MG63 (cell line): Measurements from ENCODE around the gene FCGR2B. TPM values are rescaled to one million over a fixed set of nuclear protein-coding genes. Genes with fewer than 3 reads are reported as not detected.
"Not testable (repeated sequence)": the region's sequence is repeated elsewhere in the genome, so short reads cannot be mapped to it uniquely, and the experiment has no call there.

Experiments used
- DNase-seq: peaks from one replicate; pipeline ENCODE4 v3.0.0-alpha.2; 2020
- H3K27me3 ChIP-seq: fragments of 250-450 bp; sonication (Bioruptor Pico); 2 replicates; pipeline ENCODE4 v1.5.1; 2020; ENCODE audit warnings: mild to moderate bottlenecking, moderate library complexity
- H3K36me3 ChIP-seq: fragments of 250-450 bp; sonication (Bioruptor Pico); 2 replicates; pipeline ENCODE4 v1.5.1; 2020; ENCODE audit warnings: mild to moderate bottlenecking, moderate library complexity
- H3K4me3 ChIP-seq: fragments of 250-450 bp; sonication (Bioruptor Pico); 2 replicates; pipeline ENCODE4 v1.5.1; 2020; ENCODE audit warnings: mild to moderate bottlenecking, moderate library complexity
- H3K9me3 ChIP-seq: fragments of 250-450 bp; sonication (Bioruptor Pico); 2 replicates; pipeline ENCODE4 v1.5.1; 2020; ENCODE audit warnings: mild to moderate bottlenecking, moderate library complexity
- total RNA-seq: library from RNA; depleted of rRNA; stranded (reverse); fragments of >200 nt; shearing (Covaris generic); gene quantifications from 2 replicates; pipeline ENCODE4 v1.2.3, GENCODE V29; 2014; ENCODE audit warnings: low replicate concordance; rRNA removed

FCGR2B gene
- total RNA-seq = not detected in 2 replicates

DNA sequence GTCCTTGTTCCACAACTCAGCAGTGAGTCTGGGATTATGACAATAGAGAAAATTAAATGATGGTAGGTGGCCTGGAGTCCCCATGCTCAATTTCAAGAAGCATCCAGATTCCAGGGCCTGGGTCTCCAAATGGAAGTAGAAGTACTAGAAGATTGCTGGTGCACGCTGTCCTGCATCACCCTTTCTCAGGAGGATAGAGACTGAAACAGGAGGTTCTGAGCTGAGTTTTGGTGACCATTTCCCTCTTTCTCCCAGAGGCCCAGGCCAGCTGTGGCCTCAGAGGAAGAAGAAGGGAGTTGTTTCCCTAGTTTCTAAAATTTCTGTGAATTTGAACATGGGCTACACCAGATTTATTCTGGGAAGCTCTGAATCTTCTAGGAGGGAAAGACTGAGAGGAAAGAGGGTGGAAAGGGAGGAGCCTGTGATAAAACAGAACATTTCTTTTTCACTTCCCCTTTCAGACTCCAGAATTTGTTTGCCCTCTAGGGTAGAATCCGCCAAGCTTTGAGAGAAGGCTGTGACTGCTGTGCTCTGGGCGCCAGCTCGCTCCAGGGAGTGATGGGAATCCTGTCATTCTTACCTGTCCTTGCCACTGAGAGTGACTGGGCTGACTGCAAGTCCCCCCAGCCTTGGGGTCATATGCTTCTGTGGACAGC is at the start of gene FCGR2B:
TSS of gene FCGR2B (plus strand) at position 460 of the 656 bp plus-strand sequence. CDS start at position 559, 99 bp downstream.
- not testable (repeated sequence) for H3K27me3 ChIP-seq, H3K9me3 ChIP-seq, H3K36me3 ChIP-seq, H3K4me3 ChIP-seq, DNase-seq

DNA sequence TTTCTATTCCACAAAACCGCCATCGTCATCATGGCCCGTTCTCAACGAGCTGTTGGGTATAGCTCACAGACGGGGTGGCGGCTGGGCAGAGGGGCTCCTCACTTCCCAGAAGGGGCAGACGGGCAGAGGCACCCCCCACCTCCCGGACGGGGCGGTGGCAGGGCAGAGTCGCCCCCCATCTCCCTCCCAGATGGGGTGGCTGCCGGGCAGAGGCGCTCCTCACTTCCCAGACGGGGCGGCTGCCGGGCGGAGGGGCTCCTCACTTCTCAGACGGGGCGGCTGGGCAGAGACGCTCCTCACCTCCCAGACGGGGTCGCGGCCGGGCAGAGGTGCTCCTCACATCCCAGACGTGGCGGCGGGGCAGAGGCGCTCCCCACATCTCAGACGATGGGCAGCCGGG is 46.5 kb upstream of the FCGR2B start:
- DNase-seq, H3K9me3 ChIP-seq, H3K36me3 ChIP-seq, H3K27me3 ChIP-seq, H3K4me3 ChIP-seq: not testable (repeated sequence)

DNA sequence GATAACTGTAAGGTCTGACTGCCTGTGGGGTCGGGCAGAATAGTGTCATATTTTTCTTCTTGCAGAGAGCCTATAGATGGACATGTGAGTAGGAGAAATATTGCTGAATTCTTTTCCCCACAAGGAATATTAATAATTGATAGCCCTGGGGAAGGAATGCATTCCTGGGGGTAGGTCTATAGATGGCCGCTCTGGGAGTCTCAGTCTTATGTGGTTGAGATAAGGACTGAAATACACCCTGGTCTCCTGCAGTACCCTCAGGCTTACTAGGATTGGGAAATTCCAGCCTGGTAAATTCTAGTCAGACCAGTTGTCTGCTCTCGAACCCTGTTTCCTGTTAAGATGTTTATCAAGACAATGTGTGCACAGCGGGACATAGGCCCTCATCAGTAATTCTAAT is 44.4 kb upstream of the FCGR2B start:
- not testable (repeated sequence) for H3K27me3 ChIP-seq, DNase-seq, H3K4me3 ChIP-seq, H3K9me3 ChIP-seq, H3K36me3 ChIP-seq

DNA sequence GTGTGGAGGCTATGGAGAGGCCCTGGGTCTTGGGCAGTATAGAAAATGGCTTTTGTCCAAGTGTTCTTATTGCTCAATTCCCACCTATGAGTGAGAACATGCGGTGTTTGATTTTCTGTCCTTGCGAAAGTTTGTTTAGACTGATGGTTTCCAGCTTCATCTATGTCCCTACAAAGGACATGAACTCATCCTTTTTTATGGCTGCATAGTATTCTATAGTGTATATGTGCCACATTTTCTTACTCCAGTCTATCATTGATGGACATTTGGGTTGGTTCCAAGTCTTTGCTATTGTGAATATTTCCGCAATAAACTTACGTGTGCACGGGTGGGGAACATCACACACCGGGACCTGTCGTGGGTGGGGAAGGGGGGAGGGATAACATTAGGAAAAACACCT is 42.5 kb upstream of the FCGR2B start:
- not testable (repeated sequence) for H3K9me3 ChIP-seq, H3K4me3 ChIP-seq, H3K36me3 ChIP-seq, H3K27me3 ChIP-seq, DNase-seq

DNA sequence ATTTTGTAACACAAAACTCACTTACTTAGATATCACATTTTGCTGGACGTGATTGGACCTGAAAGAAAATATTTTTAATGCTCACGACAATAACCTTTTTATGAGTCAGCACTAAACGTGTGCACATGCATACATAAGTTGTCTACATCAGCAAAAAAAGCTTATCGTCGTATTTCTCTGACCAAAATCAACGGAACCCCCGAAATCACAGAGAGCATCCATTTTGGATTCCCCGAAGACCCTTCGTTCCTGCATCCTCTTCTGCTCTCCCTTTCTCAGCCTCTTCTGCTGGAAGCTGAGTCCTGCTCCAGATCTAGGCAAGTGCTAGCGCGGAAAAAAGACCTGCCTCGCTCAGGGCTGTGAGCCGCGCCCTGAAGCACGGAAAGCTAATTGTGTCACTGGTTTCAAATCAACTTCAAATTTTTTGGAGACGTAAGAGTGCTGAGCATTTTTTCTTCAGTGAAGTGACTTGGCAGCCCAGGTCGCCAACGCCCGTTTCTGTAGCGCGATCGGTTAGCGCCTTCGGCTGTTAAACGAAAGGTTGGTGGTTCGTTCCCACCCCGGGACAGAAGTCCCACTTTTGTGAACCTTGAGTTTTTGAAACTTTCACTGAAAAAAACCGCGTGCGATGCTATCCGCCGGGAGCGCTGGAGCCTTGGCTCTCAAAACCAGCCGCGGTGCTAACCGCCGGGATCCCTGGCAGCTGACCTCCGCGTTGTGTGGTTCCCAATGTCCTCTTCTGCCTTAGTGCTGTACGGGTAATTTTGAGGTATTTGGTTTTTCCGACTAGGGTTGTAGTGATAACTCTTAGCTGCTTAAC is 41.6 kb upstream of the FCGR2B start:
- H3K27me3 ChIP-seq, H3K36me3 ChIP-seq, H3K9me3 ChIP-seq: not testable (repeated sequence)
- peak; percentile 66 for DNase-seq
- H3K4me3 ChIP-seq = peak overlapping the region; percentile 45

DNA sequence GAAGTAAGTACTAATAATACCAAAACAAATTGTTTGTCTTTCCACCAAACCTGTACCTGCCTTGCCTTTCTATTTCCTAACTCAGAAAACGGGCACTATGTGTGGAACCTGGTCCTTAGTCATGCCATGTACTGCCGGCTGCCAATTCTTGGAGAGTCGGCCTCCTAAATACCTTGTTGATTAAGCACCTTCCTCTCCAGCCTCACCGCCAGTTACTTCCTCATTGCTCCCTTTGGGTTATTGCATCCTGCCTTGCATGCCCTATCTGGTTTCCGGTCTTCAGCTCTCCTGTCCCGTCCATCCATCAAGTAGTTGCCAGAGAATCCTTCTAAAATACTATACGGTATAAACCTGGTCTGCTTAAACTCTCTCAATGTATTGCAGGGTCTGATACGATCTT is 40.9 kb upstream of the FCGR2B start:
- peak; percentile 17 for DNase-seq
- not testable (repeated sequence) for H3K27me3 ChIP-seq, H3K36me3 ChIP-seq, H3K9me3 ChIP-seq
- peak overlapping the region; percentile 45 for H3K4me3 ChIP-seq

DNA sequence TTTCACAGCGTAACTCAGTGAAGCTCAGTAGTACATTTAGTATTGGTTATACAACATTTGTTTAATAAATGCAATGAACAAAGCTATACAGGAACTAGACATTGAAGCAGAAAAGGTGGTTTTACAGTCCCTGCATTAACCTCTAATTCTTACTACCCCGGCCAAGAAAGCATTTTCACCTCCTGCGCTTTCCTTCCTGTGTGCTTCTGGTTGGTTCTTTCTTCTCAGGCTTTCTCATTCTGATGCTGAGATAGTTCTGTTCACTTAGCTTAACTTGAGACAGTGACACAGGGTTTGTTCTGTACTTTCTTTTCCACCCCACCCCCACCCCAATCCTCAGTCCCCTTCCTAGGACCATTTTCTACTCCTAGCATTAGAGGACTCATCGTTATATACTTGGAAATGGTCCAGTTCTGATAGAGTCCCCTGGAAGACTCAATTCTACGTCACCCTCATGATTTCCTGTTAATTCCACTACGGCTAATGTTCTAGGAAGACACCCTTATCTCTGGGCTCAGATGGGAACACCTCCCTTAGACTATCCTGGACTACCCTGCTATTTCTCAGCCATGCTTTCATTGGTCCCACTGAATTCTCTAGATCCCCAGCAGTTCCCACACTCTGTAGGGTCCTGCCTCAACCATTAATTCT is 39.4 kb upstream of the FCGR2B start:
- not testable (repeated sequence) for H3K4me3 ChIP-seq, H3K9me3 ChIP-seq, H3K36me3 ChIP-seq, DNase-seq, H3K27me3 ChIP-seq

DNA sequence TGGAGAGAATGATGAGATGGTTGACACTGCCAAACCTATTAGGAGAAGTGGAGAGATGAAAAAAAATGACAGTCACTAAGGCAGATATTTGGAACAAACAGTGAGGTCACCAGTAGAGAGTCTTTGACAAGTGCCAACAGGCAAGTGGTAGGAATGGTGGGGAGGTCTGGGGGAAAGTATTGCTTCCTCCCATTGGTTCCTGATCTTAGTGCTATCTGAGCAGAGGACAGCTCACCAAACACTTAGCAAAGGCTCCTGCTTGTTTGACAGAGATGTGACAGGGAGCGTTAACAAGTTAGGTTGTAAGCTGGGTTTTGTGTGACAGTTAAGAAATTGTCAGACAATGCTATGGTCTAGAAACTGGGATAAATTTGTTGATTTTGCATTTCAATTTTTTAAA is 38.3 kb upstream of the FCGR2B start:
- not testable (repeated sequence) for DNase-seq

DNA sequence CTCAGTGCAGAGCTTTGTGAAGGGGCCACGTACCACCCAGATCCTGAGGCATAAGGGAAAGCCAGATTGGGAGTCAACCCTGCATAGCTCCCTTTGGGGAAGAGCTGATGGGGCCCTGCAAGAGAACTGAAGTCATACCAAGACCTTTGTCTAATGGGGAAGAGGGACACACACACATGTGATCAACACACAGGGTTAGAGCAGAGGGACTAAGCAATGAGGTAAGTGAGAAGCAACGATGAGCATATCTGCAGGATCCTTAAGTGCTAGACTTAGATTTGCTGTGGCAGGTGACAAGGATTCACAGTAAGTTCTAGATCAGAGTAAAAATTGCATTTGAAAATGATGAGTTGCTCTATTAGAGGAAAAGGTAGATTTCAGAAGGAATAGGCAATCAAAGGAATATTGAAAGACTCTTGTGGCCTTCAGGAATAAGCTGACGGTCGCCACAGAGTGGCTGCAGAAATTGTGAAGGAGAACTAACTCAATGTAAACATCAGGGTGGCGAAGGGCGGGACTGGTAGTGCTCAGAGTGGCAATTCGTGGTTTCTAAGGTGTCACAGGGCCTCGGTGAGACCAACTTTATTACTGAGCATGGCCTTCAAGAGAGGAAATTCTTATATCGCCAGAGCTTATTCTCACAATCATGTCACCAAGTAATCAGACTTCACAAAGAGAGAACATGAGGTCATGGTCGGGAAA is 36.3 kb upstream of the FCGR2B start:
- not testable (repeated sequence) for H3K36me3 ChIP-seq, H3K4me3 ChIP-seq, DNase-seq, H3K27me3 ChIP-seq, H3K9me3 ChIP-seq

More for the DNA sequence above, 38.3 kb upstream of the FCGR2B start:
- H3K27me3 ChIP-seq, H3K36me3 ChIP-seq, H3K9me3 ChIP-seq, H3K4me3 ChIP-seq: not testable (repeated sequence)

DNA sequence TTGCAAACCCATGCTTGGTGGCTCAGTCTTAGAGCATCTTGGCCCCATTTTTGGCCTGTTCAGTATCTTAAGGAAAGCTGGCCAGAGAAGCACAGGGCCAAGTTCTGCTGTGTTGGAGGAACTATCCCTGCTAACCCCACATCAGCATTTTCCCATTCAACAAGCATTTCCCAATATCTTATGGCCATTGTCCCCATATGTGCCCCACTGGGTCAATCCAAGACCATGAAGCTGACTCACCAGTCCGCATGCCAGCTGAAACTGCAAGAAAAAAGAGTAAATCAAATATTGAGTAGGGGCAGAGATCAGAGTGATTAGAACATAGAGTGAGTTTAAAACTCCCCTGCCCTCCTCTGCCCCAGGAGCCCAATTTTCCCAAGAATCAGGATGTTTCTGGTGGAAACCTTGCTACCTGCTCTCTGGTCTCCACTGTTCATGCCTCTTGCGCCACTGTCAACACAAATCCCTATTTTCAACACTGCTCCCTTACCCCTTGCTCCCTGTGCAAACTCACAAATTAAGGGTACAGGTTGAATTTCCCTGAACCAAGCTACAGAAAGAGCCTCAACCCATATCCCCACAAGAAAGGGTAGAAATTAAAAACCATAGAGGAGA is 32.7 kb upstream of the FCGR2B start:
- H3K27me3 ChIP-seq, H3K36me3 ChIP-seq, DNase-seq, H3K4me3 ChIP-seq, H3K9me3 ChIP-seq: not testable (repeated sequence)

DNA sequence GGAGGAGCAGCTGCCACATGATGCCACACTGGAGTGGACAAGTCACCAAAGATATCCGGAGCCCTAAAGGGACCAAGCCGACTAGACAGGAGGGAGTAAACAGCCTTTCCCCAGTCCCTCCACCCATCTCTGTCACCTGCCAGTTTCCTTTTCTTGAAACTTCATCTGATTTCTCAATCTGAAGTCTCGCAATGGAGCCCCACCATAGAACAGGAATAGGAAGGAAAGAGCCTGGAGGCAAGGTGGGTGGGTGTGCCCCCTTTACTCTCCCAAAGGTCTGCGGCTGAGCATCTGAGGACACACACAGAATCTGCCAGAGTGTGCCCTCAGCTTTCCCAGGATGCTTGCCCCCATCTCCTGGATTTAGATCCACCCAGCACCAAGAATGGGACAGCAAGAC is 31.9 kb upstream of the FCGR2B start, which contains the start of gene FCGR3B:
TSS of gene FCGR3B (minus strand) at position 101 of the 400 bp plus-strand sequence. CDS start at position 19, 82 bp downstream.
- H3K27me3 ChIP-seq = no peaks in the 10 kb centered on the region
- no peak for DNase-seq
- no peak within 1 kb of the TSS for H3K4me3 ChIP-seq
- no peaks in the 10 kb centered on the region for H3K36me3 ChIP-seq
- no peaks in the 10 kb centered on the region for H3K9me3 ChIP-seq

DNA sequence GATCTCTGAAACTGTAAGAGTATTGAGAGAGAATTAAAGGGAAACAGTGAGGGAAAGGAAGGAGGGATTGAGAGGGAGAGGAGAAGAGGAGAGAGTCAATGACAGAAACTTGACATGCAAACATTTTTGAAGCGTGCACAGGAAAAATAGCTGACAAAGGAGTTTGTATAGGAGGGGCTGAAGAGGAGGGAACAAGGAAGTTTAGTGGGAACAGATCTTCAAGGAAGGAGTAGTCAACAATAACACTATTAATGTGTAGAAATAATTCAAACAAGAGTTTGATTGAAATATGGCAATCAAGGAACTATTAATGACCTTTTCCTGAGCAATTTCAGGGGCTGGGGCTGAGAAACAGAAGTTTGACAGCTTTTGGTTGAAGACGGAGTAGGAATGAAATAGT is 27.9 kb upstream of the FCGR2B start:
- not testable (repeated sequence) for H3K4me3 ChIP-seq, DNase-seq, H3K36me3 ChIP-seq, H3K9me3 ChIP-seq, H3K27me3 ChIP-seq

DNA sequence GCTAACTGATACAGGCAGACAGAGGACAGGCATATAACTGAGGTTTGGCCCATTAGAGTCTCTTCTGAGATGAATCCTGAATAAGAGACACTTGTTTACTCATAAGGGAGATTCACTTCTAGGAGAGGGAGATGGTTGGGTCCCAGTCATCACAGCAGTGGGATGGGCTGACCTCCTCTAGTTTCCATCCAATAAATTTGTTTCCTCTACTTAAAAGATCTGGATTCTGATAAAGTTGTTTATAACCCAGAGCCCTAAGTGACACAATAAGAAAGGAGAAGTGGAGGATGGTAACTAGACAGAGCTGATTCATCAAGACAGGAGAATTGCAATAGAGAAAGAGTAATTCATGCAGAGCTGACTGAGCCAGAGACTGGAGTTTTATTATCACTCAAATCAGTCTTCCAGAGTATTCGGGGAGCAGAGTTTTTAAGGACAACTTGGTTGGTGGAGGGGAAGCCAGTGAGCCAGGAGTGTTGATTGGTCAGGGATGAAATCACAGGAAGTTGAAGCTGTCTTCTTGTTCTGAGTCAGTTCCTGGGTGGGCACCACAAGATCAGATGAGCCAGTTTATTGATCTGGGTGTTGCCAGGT is 26.7 kb upstream of the FCGR2B start:
- not testable (repeated sequence) for H3K27me3 ChIP-seq, H3K9me3 ChIP-seq, DNase-seq, H3K36me3 ChIP-seq, H3K4me3 ChIP-seq

DNA sequence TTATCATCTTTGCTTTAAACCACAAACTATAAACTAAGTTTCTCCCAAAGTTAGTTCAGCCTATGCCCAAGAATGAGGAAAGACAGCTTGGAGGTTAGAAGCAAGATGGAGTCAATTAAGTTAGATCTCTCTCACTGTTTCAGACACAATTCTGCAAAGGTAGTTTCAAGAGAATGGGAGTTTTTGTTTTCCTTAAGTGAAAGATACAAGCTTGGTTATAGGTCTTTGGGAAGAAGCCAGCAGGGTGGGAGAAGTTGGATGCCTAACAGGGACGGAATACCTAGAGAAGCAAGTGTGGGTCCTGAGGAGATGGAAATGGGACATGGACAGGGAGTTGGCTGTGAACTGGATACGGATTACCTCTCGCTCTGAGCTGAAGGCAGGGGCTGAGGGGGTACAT is 26.0 kb upstream of the FCGR2B start:
- not testable (repeated sequence) for H3K9me3 ChIP-seq, H3K4me3 ChIP-seq, H3K36me3 ChIP-seq, H3K27me3 ChIP-seq, DNase-seq

DNA sequence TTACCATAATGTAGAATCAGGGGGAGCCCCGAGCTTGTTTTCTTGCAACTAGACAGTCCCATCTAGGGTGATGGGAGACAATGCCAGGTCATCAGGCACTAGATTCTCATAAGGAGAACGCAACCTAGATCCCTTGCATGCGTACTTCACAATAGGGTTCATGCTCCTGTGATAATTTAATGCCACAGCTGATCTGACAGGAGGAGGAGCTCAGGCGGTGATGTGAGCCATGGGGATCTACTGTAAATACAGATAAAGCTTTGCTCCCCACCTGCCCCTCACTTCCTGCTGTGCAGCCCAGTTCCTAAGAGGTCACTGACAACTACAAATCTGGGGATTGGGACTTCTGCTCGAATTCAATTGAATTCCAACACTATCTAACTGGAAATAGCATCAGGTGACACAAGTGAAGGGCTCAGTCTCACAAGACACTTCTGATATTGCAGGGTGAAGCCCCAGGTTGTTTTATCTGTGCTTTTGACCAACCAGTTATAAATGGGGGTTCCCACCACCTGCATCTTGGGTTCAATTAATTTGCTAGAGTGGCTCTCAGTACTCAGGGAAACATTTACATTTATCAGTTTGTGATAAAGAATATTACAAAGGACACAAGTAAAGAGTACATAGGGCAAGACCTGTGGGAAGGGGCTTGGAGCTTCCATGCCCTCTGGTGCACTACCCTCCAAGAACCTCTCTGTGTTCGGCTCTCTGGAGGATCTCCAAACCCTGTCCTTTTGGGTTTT is 24.5 kb upstream of the FCGR2B start:
- not testable (repeated sequence) for H3K4me3 ChIP-seq, DNase-seq, H3K9me3 ChIP-seq, H3K36me3 ChIP-seq, H3K27me3 ChIP-seq

DNA sequence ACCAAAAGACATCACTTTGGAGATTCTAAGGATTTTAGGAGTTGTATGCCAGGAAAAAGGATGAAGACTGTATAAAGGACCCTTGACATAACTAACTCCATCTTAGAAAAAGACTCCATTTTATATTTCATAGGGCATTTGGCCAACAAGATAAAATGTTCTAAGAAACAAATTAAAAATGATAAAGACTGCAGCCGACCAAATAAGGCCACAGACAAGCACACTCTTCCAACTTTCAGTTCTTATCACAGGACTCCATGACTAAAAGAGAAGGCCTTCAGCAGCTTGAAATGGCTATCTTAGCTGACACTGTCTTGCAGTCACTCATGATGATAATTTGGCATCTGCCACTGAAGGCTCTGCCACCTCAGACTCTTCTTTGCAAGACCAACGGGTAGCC is 23.7 kb upstream of the FCGR2B start:
- not testable (repeated sequence) for H3K36me3 ChIP-seq, H3K4me3 ChIP-seq, H3K27me3 ChIP-seq, DNase-seq, H3K9me3 ChIP-seq
